Loucy (cell line): Measurements from ENCODE around the gene ALDH4A1.

Experiments
- H2AFZ ChIP-seq: fragments of 200-600 bp; sonication (generic); 2 replicates; pipeline ENCODE4 v1.6.0; 2016; ENCODE audit warnings: antibody characterized with exemption, mild to moderate bottlenecking, low read length, moderate library complexity
- H3F3A ChIP-seq: fragments of 200-600 bp; 2 replicates; pipeline ENCODE4 v1.6.0; 2016; ENCODE audit warnings: antibody characterized with exemption, low read depth, mild to moderate bottlenecking
- H3K27me3 ChIP-seq: fragments of 200-600 bp; sonication (generic); 2 replicates; pipeline ENCODE4 v1.6.1; 2014; ENCODE audit warnings: low read length, mild to moderate bottlenecking; ENCODE audit not compliant: insufficient read depth, poor library complexity, severe bottlenecking
- H3K36me3 ChIP-seq: fragments of 200-600 bp; sonication (generic); 2 replicates; pipeline ENCODE4 v1.6.1; 2016; ENCODE audit warnings: low read length; ENCODE audit not compliant: insufficient read depth
- H3K4me1 ChIP-seq: fragments of 200-600 bp; sonication (generic); 2 replicates; pipeline ENCODE4 v1.5.1; 2014; ENCODE audit warnings: low read length, mild to moderate bottlenecking; ENCODE audit not compliant: insufficient read depth, poor library complexity, severe bottlenecking
- H3K4me2 ChIP-seq: fragments of 200-600 bp; sonication (generic); 2 replicates; pipeline ENCODE4 v1.6.0; 2014; ENCODE audit warnings: antibody characterized with exemption, low read length, low read depth, mild to moderate bottlenecking; ENCODE audit not compliant: poor library complexity, severe bottlenecking
- H3K4me3 ChIP-seq: fragments of 200-600 bp; sonication (generic); 2 replicates; pipeline ENCODE4 v1.5.1; 2014; ENCODE audit warnings: low read length, mild to moderate bottlenecking, mixed read lengths; ENCODE audit not compliant: poor library complexity, severe bottlenecking
- H3K79me2 ChIP-seq: fragments of 200-600 bp; sonication (generic); 2 replicates; pipeline ENCODE4 v1.6.1; 2014; ENCODE audit warnings: low read length; ENCODE audit not compliant: insufficient read depth
- H3K9ac ChIP-seq: fragments of 200-600 bp; sonication (generic); 2 replicates; pipeline ENCODE4 v1.6.0; 2014; ENCODE audit warnings: mild to moderate bottlenecking, low read depth, low read length, moderate library complexity; ENCODE audit not compliant: poor library complexity, severe bottlenecking
- H3K9me2 ChIP-seq: fragments of 200-600 bp; sonication (generic); replicated peaks from 2 replicates; pipeline ENCODE4 v1.6.1; 2016; ENCODE audit warnings: low read depth, low read length, mixed read lengths
- H3K9me3 ChIP-seq: fragments of 200-600 bp; sonication (generic); 2 replicates; pipeline ENCODE4 v1.6.1; 2014; ENCODE audit warnings: mild to moderate bottlenecking, antibody characterized with exemption, low read length, low read depth; ENCODE audit not compliant: insufficient read depth
- H4K20me1 ChIP-seq: fragments of 200-600 bp; sonication (generic); 2 replicates; pipeline ENCODE4 v1.6.0; 2014; ENCODE audit warnings: antibody characterized with exemption, low read length, mild to moderate bottlenecking; ENCODE audit not compliant: insufficient read depth, poor library complexity, severe bottlenecking
- EZH2phosphoT487 ChIP-seq: fragments of 200-600 bp; IDR thresholded peaks from 2 replicates; pipeline ENCODE4 v1.6.1; 2018; ENCODE audit warnings: antibody characterized with exemption, mild to moderate bottlenecking, moderate library complexity, borderline replicate concordance
- TF ChIP-seq, protein P1 (sequence below): fragments of 200-600 bp; sonication (generic); conservative IDR thresholded peaks from 2 replicates; pipeline ENCODE4 v1.5.1; 2014; ENCODE audit warnings: mild to moderate bottlenecking, antibody characterized with exemption, low read length

Gene ALDH4A1, protein sequence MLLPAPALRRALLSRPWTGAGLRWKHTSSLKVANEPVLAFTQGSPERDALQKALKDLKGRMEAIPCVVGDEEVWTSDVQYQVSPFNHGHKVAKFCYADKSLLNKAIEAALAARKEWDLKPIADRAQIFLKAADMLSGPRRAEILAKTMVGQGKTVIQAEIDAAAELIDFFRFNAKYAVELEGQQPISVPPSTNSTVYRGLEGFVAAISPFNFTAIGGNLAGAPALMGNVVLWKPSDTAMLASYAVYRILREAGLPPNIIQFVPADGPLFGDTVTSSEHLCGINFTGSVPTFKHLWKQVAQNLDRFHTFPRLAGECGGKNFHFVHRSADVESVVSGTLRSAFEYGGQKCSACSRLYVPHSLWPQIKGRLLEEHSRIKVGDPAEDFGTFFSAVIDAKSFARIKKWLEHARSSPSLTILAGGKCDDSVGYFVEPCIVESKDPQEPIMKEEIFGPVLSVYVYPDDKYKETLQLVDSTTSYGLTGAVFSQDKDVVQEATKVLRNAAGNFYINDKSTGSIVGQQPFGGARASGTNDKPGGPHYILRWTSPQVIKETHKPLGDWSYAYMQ

DNA sequence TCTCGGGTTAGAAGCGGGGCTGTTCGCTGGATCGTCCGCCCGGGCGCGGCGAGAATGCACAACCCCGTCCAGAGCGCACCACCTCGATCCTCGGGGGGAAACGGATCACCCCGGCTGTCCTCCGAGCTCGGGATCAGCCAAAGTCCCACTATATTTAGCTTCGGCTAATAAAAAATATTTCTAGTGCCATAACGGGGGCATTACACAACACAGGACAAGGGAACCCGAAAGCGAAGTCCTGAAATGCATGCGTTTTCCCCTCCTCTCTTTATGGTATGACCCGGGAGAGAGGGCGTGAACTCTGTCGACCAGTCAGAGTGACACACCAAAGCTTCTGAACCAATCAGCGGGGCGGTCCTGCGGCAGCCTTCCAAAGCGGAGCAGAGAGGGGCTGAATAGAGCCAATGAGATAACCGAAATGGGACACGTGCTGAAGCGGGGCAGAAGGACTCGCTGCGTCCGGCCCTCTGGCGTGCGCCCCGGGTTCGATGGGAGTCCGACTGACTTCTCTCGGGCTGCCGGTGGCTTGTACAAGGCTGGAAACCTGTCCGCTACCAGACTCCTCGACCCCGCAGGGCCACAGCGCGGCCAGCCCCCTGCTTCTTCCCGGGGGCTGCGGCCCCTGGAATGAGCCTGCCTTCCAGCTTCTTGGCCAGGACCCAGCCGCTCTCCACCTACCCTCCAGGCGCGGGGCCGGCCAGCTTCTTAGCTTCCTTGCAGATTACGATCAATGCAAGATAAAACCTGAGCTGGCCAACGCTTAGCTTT is at the start of gene ALDH4A1:
Gene ALDH4A1 (minus strand): TSS at position 33 of the 768 bp plus-strand sequence. CDS start 32 bp downstream, at position 1.
- Histone ChIP-seq H3K4me2 (peak within 1 kb of the TSS; percentile 80), H3K9ac (peak within 1 kb of the TSS; percentile 67), H4K20me1 (peaks cover 3% of the 10 kb centered on the region), H3F3A (no peaks in the 10 kb centered on the region), H3K4me1 (peaks cover 46% of the 10 kb centered on the region), H3K27me3 (no peaks in the 10 kb centered on the region), H3K79me2 (peaks cover 18% of the 10 kb centered on the region; the same call in 1 of the 2 replicates), H2AFZ (peak within 1 kb of the TSS; percentile 93), H3K36me3 (no peaks in the 10 kb centered on the region), H3K4me3 (peak within 1 kb of the TSS; percentile 94), H3K9me2 (no peaks in the 10 kb centered on the region), H3K9me3 (no peaks in the 10 kb centered on the region)
- no peak for TF ChIP-seq EZH2phosphoT487
- TF ChIP-seq, protein P1, sequence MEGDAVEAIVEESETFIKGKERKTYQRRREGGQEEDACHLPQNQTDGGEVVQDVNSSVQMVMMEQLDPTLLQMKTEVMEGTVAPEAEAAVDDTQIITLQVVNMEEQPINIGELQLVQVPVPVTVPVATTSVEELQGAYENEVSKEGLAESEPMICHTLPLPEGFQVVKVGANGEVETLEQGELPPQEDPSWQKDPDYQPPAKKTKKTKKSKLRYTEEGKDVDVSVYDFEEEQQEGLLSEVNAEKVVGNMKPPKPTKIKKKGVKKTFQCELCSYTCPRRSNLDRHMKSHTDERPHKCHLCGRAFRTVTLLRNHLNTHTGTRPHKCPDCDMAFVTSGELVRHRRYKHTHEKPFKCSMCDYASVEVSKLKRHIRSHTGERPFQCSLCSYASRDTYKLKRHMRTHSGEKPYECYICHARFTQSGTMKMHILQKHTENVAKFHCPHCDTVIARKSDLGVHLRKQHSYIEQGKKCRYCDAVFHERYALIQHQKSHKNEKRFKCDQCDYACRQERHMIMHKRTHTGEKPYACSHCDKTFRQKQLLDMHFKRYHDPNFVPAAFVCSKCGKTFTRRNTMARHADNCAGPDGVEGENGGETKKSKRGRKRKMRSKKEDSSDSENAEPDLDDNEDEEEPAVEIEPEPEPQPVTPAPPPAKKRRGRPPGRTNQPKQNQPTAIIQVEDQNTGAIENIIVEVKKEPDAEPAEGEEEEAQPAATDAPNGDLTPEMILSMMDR, result no peak

DNA sequence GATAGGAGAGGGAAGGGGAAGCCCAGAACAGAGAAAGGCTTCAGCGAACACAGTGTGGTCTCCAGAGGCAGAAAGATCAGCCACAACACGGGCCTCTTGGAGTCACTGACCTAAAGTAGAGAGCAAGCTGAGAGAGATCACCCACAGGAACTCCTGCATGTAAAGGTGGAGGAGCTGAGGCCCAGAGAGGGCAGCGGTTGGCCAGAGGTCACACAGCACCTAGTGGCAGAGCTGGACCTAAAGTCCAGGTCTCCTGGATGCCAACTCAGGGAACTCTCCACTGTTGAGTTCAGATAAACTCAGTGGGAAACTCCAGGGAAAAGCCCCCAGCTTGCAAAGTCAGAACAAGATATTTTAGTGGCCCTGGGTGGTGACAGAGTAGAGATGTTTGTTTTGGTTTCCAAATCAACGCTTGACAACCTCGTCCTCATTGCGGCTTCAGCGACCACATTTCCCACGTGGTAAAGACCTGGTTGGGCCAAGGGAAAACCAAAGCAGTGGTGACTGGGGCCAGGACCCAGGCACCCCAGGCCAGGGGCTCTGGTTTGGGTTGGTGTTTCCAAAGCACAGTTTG is 49.5 kb upstream of the ALDH4A1 start:
- Histone ChIP-seq H3K9me2 (no peaks in the 10 kb centered on the region), H3K9ac (peak overlapping the region; percentile 66), H3F3A (0 out of 2 replicates have a peak, but pooled peaks cover 5% of the 10 kb centered on the region), H4K20me1 (peaks cover 39% of the 10 kb centered on the region), H3K4me3 (peak overlapping the region; percentile 79), H3K27me3 (no peaks in the 10 kb centered on the region), H3K4me1 (peaks cover 87% of the 10 kb centered on the region), H3K79me2 (peaks cover 83% of the 10 kb centered on the region), H3K9me3 (no peaks in the 10 kb centered on the region), H3K36me3 (no peaks in the 10 kb centered on the region), H2AFZ (no peak overlapping the region), H3K4me2 (peak overlapping the region; percentile 81)
- TF ChIP-seq, protein P1, result no peak
- TF ChIP-seq EZH2phosphoT487, result no peak

- peaks cover 88% of the 10 kb centered on the region for H3K79me2 ChIP-seq
- no peak overlapping the region for H2AFZ ChIP-seq
- no peaks in the 10 kb centered on the region for H3K9me3 ChIP-seq
- peak overlapping the region; percentile 79 for H3K4me3 ChIP-seq
- peaks cover 39% of the 10 kb centered on the region for H4K20me1 ChIP-seq
- no peaks in the 10 kb centered on the region for H3K9me2 ChIP-seq
- peaks cover 90% of the 10 kb centered on the region for H3K4me1 ChIP-seq
- no peaks in the 10 kb centered on the region for H3K27me3 ChIP-seq
- H3K36me3 ChIP-seq, result no peaks in the 10 kb centered on the region
- H3K4me2 ChIP-seq, result peak overlapping the region; percentile 81
- H3K9ac ChIP-seq, result peak overlapping the region; percentile 66
- 0 out of 2 replicates have a peak, but pooled peaks cover 5% of the 10 kb centered on the region for H3F3A ChIP-seq
- TF ChIP-seq, protein P1, result no peak
- TF ChIP-seq EZH2phosphoT487, result no peak
Measured at GRCh38 chr1:18951416-18951815, 49.1 kb upstream of the ALDH4A1 start.
